Measurements from ENCODE around the gene SNUPN. TPM values are rescaled to one million over a fixed set of nuclear protein-coding genes. Genes with fewer than 3 reads are reported as not detected.

SNUPN gene
- total and polyA plus RNA-seq, 10 of the 15 experiments (the other 5 are each of a cell fraction or from before 2014, with no cell fraction given), result 19.0 to 50.3 (median 32.5) TPM

DNA sequence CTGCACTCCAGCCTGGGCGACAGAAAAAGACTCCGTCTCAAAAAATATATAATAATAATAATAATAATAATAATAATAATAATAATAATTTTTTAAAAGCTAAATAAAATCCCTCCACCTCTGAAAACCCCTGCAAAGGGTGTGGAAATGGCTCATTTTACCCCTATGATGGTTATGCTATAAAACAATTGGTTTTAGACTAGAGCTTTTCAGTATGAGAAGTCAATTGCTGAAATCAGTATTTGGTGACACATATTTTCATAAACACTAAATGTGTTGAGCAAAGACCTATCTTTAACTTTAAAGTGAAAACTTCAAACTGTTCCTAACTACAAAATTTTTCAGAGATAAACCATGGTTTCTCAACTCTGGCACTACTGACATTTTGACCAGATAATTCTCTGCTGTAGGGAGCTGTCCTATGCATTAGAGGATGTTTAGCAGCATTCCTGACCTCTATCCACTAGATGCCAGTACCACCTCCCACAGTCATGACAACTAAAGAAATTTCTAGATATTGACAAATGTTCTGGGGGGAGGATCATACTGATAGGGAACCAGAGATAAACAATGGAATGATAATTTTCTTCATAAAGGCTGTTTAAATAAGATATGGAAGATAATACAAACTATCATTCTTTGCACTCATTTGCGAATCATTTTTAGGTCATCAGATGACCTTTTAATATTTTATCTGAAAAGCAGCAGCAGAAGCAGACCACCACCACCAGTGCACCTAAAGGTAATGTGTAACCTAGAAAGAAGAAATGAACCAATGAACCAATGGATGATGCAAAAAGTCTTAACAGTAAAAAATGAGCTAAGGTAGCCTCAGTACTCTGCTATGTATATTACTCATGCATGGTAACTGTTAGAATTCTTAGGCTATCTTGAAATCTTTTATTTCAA lies 60.2 kb downstream of the SNUPN start:
- H3K4me2 ChIP-seq (ENCODE audit: control insufficient read depth, insufficient read depth), result no peak overlapping the region
- DNase-seq (ENCODE audit: low read depth, low spot score), result no peak
- in situ Hi-C loops (cut with MboI) (no loop called here), intact Hi-C loops (cut with micrococcal nuclease; ENCODE audit: unreplicated experiment) (loop anchor here (5.0 kb wide), 1 partner anchor 43 kb away; no protein-coding TSS in a partner anchor)
- no TSS peak for BruUV-seq (replicated peaks)
- TF ChIP-seq, protein P1, sequence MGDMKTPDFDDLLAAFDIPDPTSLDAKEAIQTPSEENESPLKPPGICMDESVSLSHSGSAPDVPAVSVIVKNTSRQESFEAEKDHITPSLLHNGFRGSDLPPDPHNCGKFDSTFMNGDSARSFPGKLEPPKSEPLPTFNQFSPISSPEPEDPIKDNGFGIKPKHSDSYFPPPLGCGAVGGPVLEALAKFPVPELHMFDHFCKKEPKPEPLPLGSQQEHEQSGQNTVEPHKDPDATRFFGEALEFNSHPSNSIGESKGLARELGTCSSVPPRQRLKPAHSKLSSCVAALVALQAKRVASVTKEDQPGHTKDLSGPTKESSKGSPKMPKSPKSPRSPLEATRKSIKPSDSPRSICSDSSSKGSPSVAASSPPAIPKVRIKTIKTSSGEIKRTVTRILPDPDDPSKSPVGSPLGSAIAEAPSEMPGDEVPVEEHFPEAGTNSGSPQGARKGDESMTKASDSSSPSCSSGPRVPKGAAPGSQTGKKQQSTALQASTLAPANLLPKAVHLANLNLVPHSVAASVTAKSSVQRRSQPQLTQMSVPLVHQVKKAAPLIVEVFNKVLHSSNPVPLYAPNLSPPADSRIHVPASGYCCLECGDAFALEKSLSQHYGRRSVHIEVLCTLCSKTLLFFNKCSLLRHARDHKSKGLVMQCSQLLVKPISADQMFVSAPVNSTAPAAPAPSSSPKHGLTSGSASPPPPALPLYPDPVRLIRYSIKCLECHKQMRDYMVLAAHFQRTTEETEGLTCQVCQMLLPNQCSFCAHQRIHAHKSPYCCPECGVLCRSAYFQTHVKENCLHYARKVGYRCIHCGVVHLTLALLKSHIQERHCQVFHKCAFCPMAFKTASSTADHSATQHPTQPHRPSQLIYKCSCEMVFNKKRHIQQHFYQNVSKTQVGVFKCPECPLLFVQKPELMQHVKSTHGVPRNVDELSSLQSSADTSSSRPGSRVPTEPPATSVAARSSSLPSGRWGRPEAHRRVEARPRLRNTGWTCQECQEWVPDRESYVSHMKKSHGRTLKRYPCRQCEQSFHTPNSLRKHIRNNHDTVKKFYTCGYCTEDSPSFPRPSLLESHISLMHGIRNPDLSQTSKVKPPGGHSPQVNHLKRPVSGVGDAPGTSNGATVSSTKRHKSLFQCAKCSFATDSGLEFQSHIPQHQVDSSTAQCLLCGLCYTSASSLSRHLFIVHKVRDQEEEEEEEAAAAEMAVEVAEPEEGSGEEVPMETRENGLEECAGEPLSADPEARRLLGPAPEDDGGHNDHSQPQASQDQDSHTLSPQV (IDR thresholded peaks at IDR 0.05), result no peak
- TF ChIP-seq PML (IDR thresholded peaks at IDR 0.05; ENCODE audit: low read length) (no peak), SIN3A (IDR thresholded peaks at IDR 0.05; ENCODE audit: low read depth, low read length) (no peak), ZNF384 (IDR thresholded peaks at IDR 0.05; ENCODE audit: borderline replicate concordance, low read depth, low read length) (no peak), NR2F1 (conservative IDR thresholded peaks at IDR 0.05) (no peak)
- H3K79me2 ChIP-seq (ENCODE audit: control insufficient read depth, insufficient read depth, low read length), result peaks cover 5% of the 10 kb centered on the region
- 93% methylated on average over 3 of the region's 3 CpGs for WGBS (ENCODE audit: insufficient coverage, insufficient replicate concordance, low lambda C conversion rate, missing lambda C conversion rate)
- no peaks in the 10 kb centered on the region for H3K36me3 ChIP-seq (ENCODE audit: control insufficient read depth in 2 of 2, insufficient read depth in 2 of 2, low read length in 1 of 2)
- ChIA-PET SMC1A (ENCODE audit: uncharacterized antibody, unreplicated experiment) (no interaction called here), RAD21 (ENCODE audit: unreplicated experiment) (interaction anchor here (1.7 kb wide), 1 partner anchor 112 kb away, joined by 3 read pairs; no protein-coding TSS in a partner anchor), POLR2A (interaction anchor here (0.6 kb wide), 2 partner anchors 79 to 560 kb away, joined by 3 read pairs; no protein-coding TSS in a partner anchor), CTCF (interaction anchor here (0.8 to 1.2 kb wide), 2 partner anchors 13 to 14 kb away, joined by 3 read pairs; partner anchors contain the start of gene PTPN9)
- no peaks in the 10 kb centered on the region for H3K4me1 ChIP-seq (ENCODE audit: control insufficient read depth, insufficient read depth, low read length)
- no peak for ATAC-seq
- no peak overlapping the region for H3K9ac ChIP-seq (ENCODE audit: control insufficient read depth, insufficient read depth, low read length)
- H3K9me3 ChIP-seq (replicated peaks; ENCODE audit: control insufficient read depth, insufficient read depth, low read length), result no peaks in the 10 kb centered on the region
- no peaks in the 10 kb centered on the region for H3K27me3 ChIP-seq (replicated peaks in 1 of 2; ENCODE audit: control insufficient read depth in 2 of 2, insufficient read depth in 2 of 2, low read length in 1 of 2)
- H2AFZ ChIP-seq (ENCODE audit: control insufficient read depth, low read depth, low read length), result no peak overlapping the region
- FAIRE-seq, result no peak
- no peaks in the 10 kb centered on the region for H4K20me1 ChIP-seq (ENCODE audit: control insufficient read depth, insufficient read depth)
- H3K4me3 ChIP-seq, result no peak overlapping the region
- no peak overlapping the region for H3K27ac ChIP-seq (ENCODE audit: control insufficient read depth, insufficient read depth)
